NCI-H2171 (cell line): Measurements from ENCODE around the gene ROR2.
"Not testable (repeated sequence)": the region's sequence is repeated elsewhere in the genome, so short reads cannot be mapped to it uniquely, and the experiment has no call there.

Experiments
- DNase-seq: peaks from one replicate; lab custom pipeline; 2025; lab: John Stamatoyannopoulos, UW

Gene ROR2

GRCh38 chr9:91677822-91678436 is 272.1 kb downstream of the ROR2 start:
- DNase-seq = no peak

GRCh38 chr9:91677331-91677730 is 272.7 kb downstream of the ROR2 start:
- no peak for DNase-seq

- DNase-seq = no peak
These were observed 274.0 kb downstream of the ROR2 start for GRCh38 chr9:91676046-91676445.

- DNase-seq = peak; percentile 33
These were observed 285.4 kb downstream of the ROR2 start for GRCh38 chr9:91664663-91665062.

- no peak for DNase-seq
These were observed 286.2 kb downstream of the ROR2 start for GRCh38 chr9:91663858-91664257.

- DNase-seq = no peak
These were observed 288.6 kb downstream of the ROR2 start for GRCh38 chr9:91661451-91661850.

- no peak for DNase-seq
These were observed 289.5 kb downstream of the ROR2 start for GRCh38 chr9:91660521-91660920.

GRCh38 chr9:91659529-91660495 is 290.2 kb downstream of the ROR2 start:
- no peak for DNase-seq

GRCh38 chr9:91658513-91659105 is 291.4 kb downstream of the ROR2 start:
- DNase-seq = peak; percentile 38

- DNase-seq = no peak
These were observed 292.5 kb downstream of the ROR2 start for GRCh38 chr9:91657501-91657900.

- DNase-seq = no peak
These were observed 294.4 kb downstream of the ROR2 start for GRCh38 chr9:91655658-91656057.

- no peak for DNase-seq
These were observed 294.8 kb downstream of the ROR2 start for GRCh38 chr9:91655215-91655614.

- DNase-seq = no peak
These were observed 295.5 kb downstream of the ROR2 start for GRCh38 chr9:91654527-91654926.

- no peak for DNase-seq
These were observed 302.7 kb downstream of the ROR2 start for GRCh38 chr9:91647371-91647770.

GRCh38 chr9:91646702-91647101 is 303.3 kb downstream of the ROR2 start:
- no peak for DNase-seq

GRCh38 chr9:91644433-91644832 is 305.6 kb downstream of the ROR2 start:
- no peak for DNase-seq

- no peak for DNase-seq
These were observed 306.4 kb downstream of the ROR2 start for GRCh38 chr9:91643481-91644077.

GRCh38 chr9:91642771-91643170 is 307.3 kb downstream of the ROR2 start:
- no peak for DNase-seq

GRCh38 chr9:91640428-91640827 is 309.6 kb downstream of the ROR2 start:
- no peak for DNase-seq

GRCh38 chr9:91639054-91639453 is 311.0 kb downstream of the ROR2 start:
- DNase-seq = no peak

GRCh38 chr9:91634832-91635231 is 315.2 kb downstream of the ROR2 start:
- DNase-seq = not testable (repeated sequence)

- DNase-seq = no peak
These were observed 320.3 kb downstream of the ROR2 start for GRCh38 chr9:91629718-91630117.

- no peak for DNase-seq
These were observed 321.1 kb downstream of the ROR2 start for GRCh38 chr9:91628892-91629291.
